HCT116 (cell line): ENCODE results near the gene OTUD7B. TPM values are rescaled to one million over a fixed set of nuclear protein-coding genes. Genes with fewer than 3 reads are reported as not detected.

ENCODE experiments used
- ATAC-seq: fragments of 200-7000 bp; cut with Tn5 transposase; 2 replicates; pipeline ENCODE4 v1.9.1; 2020; ENCODE audit warnings: mild to moderate bottlenecking, moderate library complexity
- BruUV-seq: library from RNA; stranded (reverse); fragments of 400-500 nt; replicated peaks from 2 replicates; lab custom pipeline; 2021; lab: Mats Ljungman, UMichigan
- CTCF ChIA-PET: fragments of 300-600 bp; sonication (Branson Sonifier 250); formaldehyde crosslinking; loops from one replicate; lab custom pipeline; 2021; ENCODE audit warnings: antibody characterized with exemption; lab: Charles Lee
- POLR2A ChIA-PET: fragments of 300-600, 350-600 bp; sonication (Branson Sonifier 250); formaldehyde crosslinking; loops from one replicate; lab custom pipeline; 2021; ENCODE audit warnings: antibody characterized with exemption; lab: Charles Lee
- RAD21 ChIA-PET, 2 experiments: fragments of 300-600 bp; sonication (Branson Sonifier 250); formaldehyde crosslinking; loops; one replicate each; lab custom pipeline; 2023; ENCODE audit warnings: low total read pairs in 2 of 2; ENCODE audit not compliant: uncharacterized antibody in 2 of 2, unreplicated experiment in 2 of 2, low non-redundant PET in 1 of 2; lab: Charles Lee
- DNase-seq: peaks from one replicate; pipeline ENCODE4 v3.0.0-alpha.2; 2010; ENCODE audit warnings: low read depth, low spot score
- H2AFZ ChIP-seq: fragments of 200-600 bp; shearing (Covaris generic), sonication (generic); 2 replicates; pipeline ENCODE4 v1.6.1; 2017; ENCODE audit warnings: low read depth, mixed run types, mixed read lengths, antibody characterized with exemption, low read length; ENCODE audit not compliant: poor library complexity, severe bottlenecking
- H3K27ac ChIP-seq: 2 replicates; pipeline ENCODE4 v1.5.1; 2012; ENCODE audit warnings: low read depth, low read length
- H3K27me3 ChIP-seq: fragments of 200-600 bp; sonication (generic); 2 replicates; pipeline ENCODE4 v1.6.1; 2016; ENCODE audit warnings: mixed run types, low read length, mixed read lengths; ENCODE audit not compliant: insufficient read depth
- H3K36me3 ChIP-seq, 2 experiments: fragments of 200-500 bp in 1 of 2; fragments of 200-600 bp in 1 of 2; sonication (Bioruptor generic) in 1 of 2; sonication (generic) in 1 of 2; 2 replicates each; pipeline versions ENCODE4 v1.5.1 to v1.6.1; 2014 to 2016; ENCODE audit warnings: low read length in 2 of 2, inconsistent platforms in 1 of 2, mixed read lengths in 1 of 2, mixed run types in 1 of 2; ENCODE audit not compliant: insufficient read depth in 2 of 2, control insufficient read depth in 1 of 2
- H3K4me1 ChIP-seq, 2 experiments: fragments of 200-600 bp in 1 of 2; sonication (generic) in 1 of 2; 2 replicates each; pipeline versions ENCODE4 v1.5.1 to v1.6.1; 2012 to 2017; ENCODE audit warnings: low read length in 2 of 2, inconsistent platforms in 1 of 2, mild to moderate bottlenecking in 1 of 2, mixed read lengths in 1 of 2, mixed run types in 1 of 2, moderate library complexity in 1 of 2; ENCODE audit not compliant: insufficient read depth in 2 of 2, control insufficient read depth in 1 of 2
- H3K4me2 ChIP-seq: fragments of 200-600 bp; sonication (generic); 2 replicates; pipeline ENCODE4 v1.6.1; 2017; ENCODE audit warnings: mixed run types, low read length, mixed read lengths
- H3K4me3 ChIP-seq, 2 experiments: fragments of 200-600 bp in 1 of 2; sonication (generic) in 1 of 2; replicated peaks in 1 of 2; 2 replicates each; pipeline ENCODE4 v1.5.1; 2011 to 2016; ENCODE audit warnings: low read length in 2 of 2, control low read depth in 1 of 2, low read depth in 1 of 2, mild to moderate bottlenecking in 1 of 2, mixed read lengths in 1 of 2, mixed run types in 1 of 2
- H3K79me2 ChIP-seq: fragments of 200-600 bp; sonication (generic); 2 replicates; pipeline ENCODE4 v1.6.1; 2017; ENCODE audit warnings: mild to moderate bottlenecking, mixed run types, low read length, moderate library complexity, mixed read lengths; ENCODE audit not compliant: insufficient read depth
- H3K9ac ChIP-seq: fragments of 200-600 bp; sonication (generic); 2 replicates; pipeline ENCODE4 v1.6.1; 2016; ENCODE audit warnings: low read length, mixed read lengths
- H3K9me2 ChIP-seq: fragments of 200-600 bp; sonication (generic), shearing (Covaris generic); 2 replicates; pipeline ENCODE4 v1.6.1; 2017; ENCODE audit warnings: mixed run types, mild to moderate bottlenecking, moderate library complexity; ENCODE audit not compliant: insufficient read depth
- H3K9me3 ChIP-seq, 2 experiments: fragments of 200-500 bp in 1 of 2; fragments of 200-600 bp in 1 of 2; sonication (Bioruptor generic) in 1 of 2; sonication (generic) in 1 of 2; 2 replicates each; pipeline ENCODE4 v1.6.1; 2014 to 2017; ENCODE audit warnings: low read length in 2 of 2, mixed read lengths in 2 of 2, inconsistent platforms in 1 of 2, low read depth in 1 of 2, mild to moderate bottlenecking in 1 of 2, mixed run types in 1 of 2, moderate library complexity in 1 of 2; ENCODE audit not compliant: control insufficient read depth in 1 of 2, insufficient read depth in 1 of 2
- H4K20me1 ChIP-seq: fragments of 200-600 bp; sonication (generic), shearing (Covaris generic); 2 replicates; pipeline ENCODE4 v1.6.1; 2017; ENCODE audit warnings: mixed run types, mild to moderate bottlenecking, moderate library complexity; ENCODE audit not compliant: insufficient read depth
- CBX3 ChIP-seq: IDR thresholded peaks from 2 replicates; pipeline ENCODE4 v1.6.1; 2012; ENCODE audit warnings: low read depth
- CEBPB ChIP-seq: IDR thresholded peaks from 2 replicates; pipeline ENCODE4 v1.6.1; 2012; ENCODE audit warnings: low read depth
- EGR1 ChIP-seq: IDR thresholded peaks from 2 replicates; pipeline ENCODE4 v1.6.1; 2012; ENCODE audit warnings: low read depth
- EZH2 ChIP-seq: fragments of 200-600 bp; sonication (generic); IDR thresholded peaks from 2 replicates; pipeline ENCODE4 v1.6.1; 2017; ENCODE audit warnings: antibody characterized with exemption, mixed run types
- EZH2phosphoT487 ChIP-seq: fragments of 200-600 bp; IDR thresholded peaks from 2 replicates; pipeline ENCODE4 v1.6.1; 2018; ENCODE audit warnings: antibody characterized with exemption, borderline replicate concordance
- FOSL1 ChIP-seq: IDR thresholded peaks from 2 replicates; pipeline ENCODE4 v1.6.1; 2012; ENCODE audit warnings: low read depth
- JUND ChIP-seq: IDR thresholded peaks from 2 replicates; pipeline ENCODE4 v1.6.1; 2012
- MAX ChIP-seq: IDR thresholded peaks from 2 replicates; pipeline ENCODE4 v1.6.1; 2012
- POLR2A ChIP-seq: IDR thresholded peaks from 2 replicates; pipeline ENCODE4 v1.7.0; 2011; ENCODE audit warnings: borderline replicate concordance; ENCODE audit not compliant: insufficient read depth, insufficient read length; ENCODE audit errors: extremely low read depth
- POLR2AphosphoS5 ChIP-seq: IDR thresholded peaks from 2 replicates; pipeline ENCODE4 v1.6.1; 2011; ENCODE audit warnings: mild to moderate bottlenecking, low read depth, low read length, moderate library complexity
- RAD21 ChIP-seq: IDR thresholded peaks from 2 replicates; pipeline ENCODE4 v1.6.1; 2012; ENCODE audit warnings: low read depth, mild to moderate bottlenecking
- SRF ChIP-seq: IDR thresholded peaks from 2 replicates; pipeline ENCODE4 v1.6.1; 2012; ENCODE audit warnings: low read depth
- TCF7L2 ChIP-seq: IDR thresholded peaks from 2 replicates; pipeline ENCODE4 v1.7.0; 2011; ENCODE audit warnings: borderline replicate concordance, inconsistent platforms; ENCODE audit not compliant: insufficient read depth, insufficient read length; ENCODE audit errors: extremely low read depth
- YY1 ChIP-seq: IDR thresholded peaks from 2 replicates; pipeline ENCODE4 v1.6.1; 2011; ENCODE audit warnings: low read length, low read depth, moderate library complexity, mild to moderate bottlenecking; ENCODE audit not compliant: insufficient replicate concordance; ENCODE audit errors: extremely low read depth
- ZFX ChIP-seq: fragments of 450-650 bp; IDR thresholded peaks from 2 replicates; pipeline ENCODE4 v1.6.1; 2017
- ZNF274 ChIP-seq: fragments of 200-500 bp; sonication (Bioruptor generic); IDR thresholded peaks from 2 replicates; pipeline ENCODE4 v1.6.1; 2014; ENCODE audit warnings: mild to moderate bottlenecking, low read depth, low read length, inconsistent platforms
- intact Hi-C: fragments of 100-400 bp; cut with micrococcal nuclease; formaldehyde crosslinking; loops from 2 replicates; pipeline ENCODE4 v1.10.0; 2022
- total RNA-seq: library from RNA; stranded (reverse); gene quantifications from one replicate; pipeline ENCODE4 v1.2.1, GENCODE V29; 2021; ENCODE audit not compliant: unreplicated experiment
- TF ChIP-seq, protein P1 (sequence below), 3 experiments: fragments of 200-600 bp in 1 of 3; sonication (generic) in 1 of 3; IDR thresholded peaks in 2 of 3; conservative IDR thresholded peaks in 1 of 3; 2 replicates each; pipeline ENCODE4 v1.5.1; 2012 to 2017; ENCODE audit warnings: low read depth in 2 of 3, low read length in 2 of 3, antibody characterized with exemption in 1 of 3, borderline replicate concordance in 1 of 3, control low read depth in 1 of 3, mild to moderate bottlenecking in 1 of 3, mixed read lengths in 1 of 3, mixed run types in 1 of 3, moderate library complexity in 1 of 3; ENCODE audit not compliant: insufficient read depth in 1 of 3
- TF ChIP-seq, protein P2 (sequence below): IDR thresholded peaks from 2 replicates; pipeline ENCODE4 v1.6.1; 2011; ENCODE audit warnings: mild to moderate bottlenecking, low read length, moderate library complexity; ENCODE audit not compliant: insufficient replicate concordance; ENCODE audit errors: extremely low read depth
- TF ChIP-seq, protein P3 (sequence below): IDR thresholded peaks from 2 replicates; pipeline ENCODE4 v1.6.1; 2012; ENCODE audit warnings: low read depth
- TF ChIP-seq, protein P4 (sequence below): IDR thresholded peaks from 2 replicates; pipeline ENCODE4 v1.6.1; 2012

The OTUD7B gene
- total RNA-seq, 1 experiment from 2014 or later: 23.7 TPM

GRCh38 chr1:149965440-149965839 is 45.1 kb downstream of the OTUD7B start:
- H3K9me3 ChIP-seq: no peaks in the 10 kb centered on the region

More at GRCh38 chr1:149965440-149965839, 45.1 kb downstream of the OTUD7B start:
- POLR2A ChIA-PET: no interaction called here
- peaks cover 22 to 23% of the 10 kb centered on the region in 2 experiments; a peak in 3 of 4 replicates for H3K36me3 ChIP-seq
- ATAC-seq (no peak), DNase-seq (no peak)
- no peak overlapping the region for H3K4me3 ChIP-seq
- no peaks in the 10 kb centered on the region for H3K4me1 ChIP-seq
- H3K27me3 ChIP-seq: no peaks in the 10 kb centered on the region
- no peaks in the 10 kb centered on the region for H3K9me2 ChIP-seq
- H2AFZ ChIP-seq: no peak overlapping the region
- intact Hi-C loops: no loop called here
- BruUV-seq: no TSS peak
- H3K79me2 ChIP-seq: no peaks in the 10 kb centered on the region
- TF ChIP-seq TCF7L2 (no peak), MAX (no peak), YY1 (no peak), ZNF274 (no peak), POLR2A (no peak), FOSL1 (no peak), JUND (no peak), EGR1 (no peak), CBX3 (no peak), EZH2phosphoT487 (no peak), RAD21 (no peak), POLR2AphosphoS5 (no peak), SRF (no peak), EZH2 (no peak), CEBPB (no peak), ZFX (no peak)
- TF ChIP-seq, protein P1, sequence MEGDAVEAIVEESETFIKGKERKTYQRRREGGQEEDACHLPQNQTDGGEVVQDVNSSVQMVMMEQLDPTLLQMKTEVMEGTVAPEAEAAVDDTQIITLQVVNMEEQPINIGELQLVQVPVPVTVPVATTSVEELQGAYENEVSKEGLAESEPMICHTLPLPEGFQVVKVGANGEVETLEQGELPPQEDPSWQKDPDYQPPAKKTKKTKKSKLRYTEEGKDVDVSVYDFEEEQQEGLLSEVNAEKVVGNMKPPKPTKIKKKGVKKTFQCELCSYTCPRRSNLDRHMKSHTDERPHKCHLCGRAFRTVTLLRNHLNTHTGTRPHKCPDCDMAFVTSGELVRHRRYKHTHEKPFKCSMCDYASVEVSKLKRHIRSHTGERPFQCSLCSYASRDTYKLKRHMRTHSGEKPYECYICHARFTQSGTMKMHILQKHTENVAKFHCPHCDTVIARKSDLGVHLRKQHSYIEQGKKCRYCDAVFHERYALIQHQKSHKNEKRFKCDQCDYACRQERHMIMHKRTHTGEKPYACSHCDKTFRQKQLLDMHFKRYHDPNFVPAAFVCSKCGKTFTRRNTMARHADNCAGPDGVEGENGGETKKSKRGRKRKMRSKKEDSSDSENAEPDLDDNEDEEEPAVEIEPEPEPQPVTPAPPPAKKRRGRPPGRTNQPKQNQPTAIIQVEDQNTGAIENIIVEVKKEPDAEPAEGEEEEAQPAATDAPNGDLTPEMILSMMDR (IDR thresholded peaks at IDR 0.05 in 2 of 3, conservative IDR thresholded peaks at IDR 0.05 in 1 of 3; ENCODE audit: borderline replicate concordance in 1 of 3, insufficient read depth in 1 of 3, low read depth in 2 of 3, low read length in 2 of 3): no peak
- TF ChIP-seq, protein P2, sequence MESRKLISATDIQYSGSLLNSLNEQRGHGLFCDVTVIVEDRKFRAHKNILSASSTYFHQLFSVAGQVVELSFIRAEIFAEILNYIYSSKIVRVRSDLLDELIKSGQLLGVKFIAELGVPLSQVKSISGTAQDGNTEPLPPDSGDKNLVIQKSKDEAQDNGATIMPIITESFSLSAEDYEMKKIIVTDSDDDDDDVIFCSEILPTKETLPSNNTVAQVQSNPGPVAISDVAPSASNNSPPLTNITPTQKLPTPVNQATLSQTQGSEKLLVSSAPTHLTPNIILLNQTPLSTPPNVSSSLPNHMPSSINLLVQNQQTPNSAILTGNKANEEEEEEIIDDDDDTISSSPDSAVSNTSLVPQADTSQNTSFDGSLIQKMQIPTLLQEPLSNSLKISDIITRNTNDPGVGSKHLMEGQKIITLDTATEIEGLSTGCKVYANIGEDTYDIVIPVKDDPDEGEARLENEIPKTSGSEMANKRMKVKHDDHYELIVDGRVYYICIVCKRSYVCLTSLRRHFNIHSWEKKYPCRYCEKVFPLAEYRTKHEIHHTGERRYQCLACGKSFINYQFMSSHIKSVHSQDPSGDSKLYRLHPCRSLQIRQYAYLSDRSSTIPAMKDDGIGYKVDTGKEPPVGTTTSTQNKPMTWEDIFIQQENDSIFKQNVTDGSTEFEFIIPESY: no peak
- TF ChIP-seq, protein P3, sequence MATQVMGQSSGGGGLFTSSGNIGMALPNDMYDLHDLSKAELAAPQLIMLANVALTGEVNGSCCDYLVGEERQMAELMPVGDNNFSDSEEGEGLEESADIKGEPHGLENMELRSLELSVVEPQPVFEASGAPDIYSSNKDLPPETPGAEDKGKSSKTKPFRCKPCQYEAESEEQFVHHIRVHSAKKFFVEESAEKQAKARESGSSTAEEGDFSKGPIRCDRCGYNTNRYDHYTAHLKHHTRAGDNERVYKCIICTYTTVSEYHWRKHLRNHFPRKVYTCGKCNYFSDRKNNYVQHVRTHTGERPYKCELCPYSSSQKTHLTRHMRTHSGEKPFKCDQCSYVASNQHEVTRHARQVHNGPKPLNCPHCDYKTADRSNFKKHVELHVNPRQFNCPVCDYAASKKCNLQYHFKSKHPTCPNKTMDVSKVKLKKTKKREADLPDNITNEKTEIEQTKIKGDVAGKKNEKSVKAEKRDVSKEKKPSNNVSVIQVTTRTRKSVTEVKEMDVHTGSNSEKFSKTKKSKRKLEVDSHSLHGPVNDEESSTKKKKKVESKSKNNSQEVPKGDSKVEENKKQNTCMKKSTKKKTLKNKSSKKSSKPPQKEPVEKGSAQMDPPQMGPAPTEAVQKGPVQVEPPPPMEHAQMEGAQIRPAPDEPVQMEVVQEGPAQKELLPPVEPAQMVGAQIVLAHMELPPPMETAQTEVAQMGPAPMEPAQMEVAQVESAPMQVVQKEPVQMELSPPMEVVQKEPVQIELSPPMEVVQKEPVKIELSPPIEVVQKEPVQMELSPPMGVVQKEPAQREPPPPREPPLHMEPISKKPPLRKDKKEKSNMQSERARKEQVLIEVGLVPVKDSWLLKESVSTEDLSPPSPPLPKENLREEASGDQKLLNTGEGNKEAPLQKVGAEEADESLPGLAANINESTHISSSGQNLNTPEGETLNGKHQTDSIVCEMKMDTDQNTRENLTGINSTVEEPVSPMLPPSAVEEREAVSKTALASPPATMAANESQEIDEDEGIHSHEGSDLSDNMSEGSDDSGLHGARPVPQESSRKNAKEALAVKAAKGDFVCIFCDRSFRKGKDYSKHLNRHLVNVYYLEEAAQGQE: no peak
- TF ChIP-seq, protein P4, sequence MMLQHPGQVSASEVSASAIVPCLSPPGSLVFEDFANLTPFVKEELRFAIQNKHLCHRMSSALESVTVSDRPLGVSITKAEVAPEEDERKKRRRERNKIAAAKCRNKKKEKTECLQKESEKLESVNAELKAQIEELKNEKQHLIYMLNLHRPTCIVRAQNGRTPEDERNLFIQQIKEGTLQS: no peak
- H4K20me1 ChIP-seq: no peaks in the 10 kb centered on the region
- no peak overlapping the region for H3K4me2 ChIP-seq
- no peak overlapping the region for H3K9ac ChIP-seq
- RAD21 ChIA-PET: no interaction called here
- CTCF ChIA-PET: interaction anchor here (0.8 to 1.9 kb wide), 2 partner anchors 200 to 222 kb away, joined by 3 to 4 read pairs; no protein-coding TSS in a partner anchor
- no peak overlapping the region for H3K27ac ChIP-seq
